Measurements from ENCODE around the gene TLE5. TPM values are rescaled to one million over a fixed set of nuclear protein-coding genes. Genes with fewer than 3 reads are reported as not detected.

Gene TLE5
- total RNA-seq, 4 donors from 2014 or later, result 339 to 403 (median 382) TPM

GRCh38 chr19:3045191-3045590 is 17.1 kb downstream of the TLE5 start:
- H3K27ac ChIP-seq, result no peak overlapping the region
- no peak overlapping the region for H3K4me3 ChIP-seq
- H3K36me3 ChIP-seq, result no peaks in the 10 kb centered on the region
- peaks cover 33% of the 10 kb centered on the region for H3K4me1 ChIP-seq
- no peaks in the 10 kb centered on the region for H3K27me3 ChIP-seq
- no peaks in the 10 kb centered on the region for H3K9me3 ChIP-seq
- 67% methylated on average over 6 of the region's 6 CpGs for WGBS
- no peak for DNase-seq (ENCODE audit: low spot score in 2 of 2)
- TF ChIP-seq POLR2A (IDR thresholded peaks at IDR 0.05) (no peak), EP300 (IDR thresholded peaks at IDR 0.05) (no peak), CTCF (IDR thresholded peaks at IDR 0.05) (no peak), POLR2AphosphoS5 (IDR thresholded peaks at IDR 0.05) (no peak)

GRCh38 chr19:3042621-3043267 is 19.6 kb downstream of the TLE5 start:
- 37% methylated on average over 15 of the region's 15 CpGs for WGBS
- DNase-seq (ENCODE audit: low spot score in 2 of 2), result no peak
- TF ChIP-seq POLR2A (IDR thresholded peaks at IDR 0.05) (no peak), CTCF (IDR thresholded peaks at IDR 0.05) (no peak), EP300 (IDR thresholded peaks at IDR 0.05) (no peak), POLR2AphosphoS5 (IDR thresholded peaks at IDR 0.05) (no peak)
- Histone ChIP-seq H3K4me1 (peaks cover 28% of the 10 kb centered on the region), H3K36me3 (no peaks in the 10 kb centered on the region), H3K4me3 (no peak overlapping the region), H3K27me3 (no peaks in the 10 kb centered on the region), H3K27ac (no peak overlapping the region), H3K9me3 (no peaks in the 10 kb centered on the region)

- H3K36me3 ChIP-seq, result no peaks in the 10 kb centered on the region
- TF ChIP-seq POLR2AphosphoS5 (IDR thresholded peaks at IDR 0.05) (no peak), CTCF (IDR thresholded peaks at IDR 0.05) (no peak), POLR2A (IDR thresholded peaks at IDR 0.05) (no peak), EP300 (IDR thresholded peaks at IDR 0.05) (no peak)
- H3K4me1 ChIP-seq, result peaks cover 20% of the 10 kb centered on the region
- no peaks in the 10 kb centered on the region for H3K9me3 ChIP-seq
- no peak overlapping the region for H3K27ac ChIP-seq
- 27% methylated on average over 15 of the region's 40 CpGs for WGBS
- H3K4me3 ChIP-seq, result no peak overlapping the region
- H3K27me3 ChIP-seq, result no peaks in the 10 kb centered on the region
- no peak for DNase-seq (ENCODE audit: low spot score in 2 of 2)
These were observed 20.3 kb downstream of the TLE5 start for GRCh38 chr19:3041761-3042620.

GRCh38 chr19:3041327-3041726 is 21.0 kb downstream of the TLE5 start:
- Histone ChIP-seq H3K27me3 (no peaks in the 10 kb centered on the region), H3K4me1 (peaks cover 20% of the 10 kb centered on the region), H3K27ac (no peak overlapping the region), H3K9me3 (no peaks in the 10 kb centered on the region), H3K36me3 (no peaks in the 10 kb centered on the region), H3K4me3 (no peak overlapping the region)
- no peak for DNase-seq (ENCODE audit: low spot score in 2 of 2)
- TF ChIP-seq CTCF (IDR thresholded peaks at IDR 0.05) (no peak), EP300 (IDR thresholded peaks at IDR 0.05) (no peak), POLR2A (IDR thresholded peaks at IDR 0.05) (no peak), POLR2AphosphoS5 (IDR thresholded peaks at IDR 0.05) (no peak)
- WGBS, result 78% methylated on average over 12 of the region's 12 CpGs

- Histone ChIP-seq H3K27ac (no peak overlapping the region), H3K4me3 (no peak overlapping the region), H3K9me3 (no peaks in the 10 kb centered on the region), H3K4me1 (peaks cover 32% of the 10 kb centered on the region), H3K36me3 (no peaks in the 10 kb centered on the region), H3K27me3 (no peaks in the 10 kb centered on the region)
- 62% methylated on average over 15 of the region's 17 CpGs for WGBS
- DNase-seq (ENCODE audit: low spot score in 2 of 2), result no peak
- TF ChIP-seq CTCF (IDR thresholded peaks at IDR 0.05), result no peak
- no peak for TF ChIP-seq EP300 (IDR thresholded peaks at IDR 0.05)
- no peak for TF ChIP-seq POLR2A (IDR thresholded peaks at IDR 0.05)
- no peak for TF ChIP-seq POLR2AphosphoS5 (IDR thresholded peaks at IDR 0.05)
These were observed 22.6 kb downstream of the TLE5 start for GRCh38 chr19:3039641-3040077.

Data from suprapubic skin (tissue), 4 donors.